ENCODE results near the gene PLD1.
A peak's percentile ranks its signal among the peaks of the same experiment; 100 is the strongest.
"Not testable (repeated sequence)": the region's sequence is repeated elsewhere in the genome, so short reads cannot be mapped to it uniquely, and the experiment has no call there.

PLD1 gene, protein sequence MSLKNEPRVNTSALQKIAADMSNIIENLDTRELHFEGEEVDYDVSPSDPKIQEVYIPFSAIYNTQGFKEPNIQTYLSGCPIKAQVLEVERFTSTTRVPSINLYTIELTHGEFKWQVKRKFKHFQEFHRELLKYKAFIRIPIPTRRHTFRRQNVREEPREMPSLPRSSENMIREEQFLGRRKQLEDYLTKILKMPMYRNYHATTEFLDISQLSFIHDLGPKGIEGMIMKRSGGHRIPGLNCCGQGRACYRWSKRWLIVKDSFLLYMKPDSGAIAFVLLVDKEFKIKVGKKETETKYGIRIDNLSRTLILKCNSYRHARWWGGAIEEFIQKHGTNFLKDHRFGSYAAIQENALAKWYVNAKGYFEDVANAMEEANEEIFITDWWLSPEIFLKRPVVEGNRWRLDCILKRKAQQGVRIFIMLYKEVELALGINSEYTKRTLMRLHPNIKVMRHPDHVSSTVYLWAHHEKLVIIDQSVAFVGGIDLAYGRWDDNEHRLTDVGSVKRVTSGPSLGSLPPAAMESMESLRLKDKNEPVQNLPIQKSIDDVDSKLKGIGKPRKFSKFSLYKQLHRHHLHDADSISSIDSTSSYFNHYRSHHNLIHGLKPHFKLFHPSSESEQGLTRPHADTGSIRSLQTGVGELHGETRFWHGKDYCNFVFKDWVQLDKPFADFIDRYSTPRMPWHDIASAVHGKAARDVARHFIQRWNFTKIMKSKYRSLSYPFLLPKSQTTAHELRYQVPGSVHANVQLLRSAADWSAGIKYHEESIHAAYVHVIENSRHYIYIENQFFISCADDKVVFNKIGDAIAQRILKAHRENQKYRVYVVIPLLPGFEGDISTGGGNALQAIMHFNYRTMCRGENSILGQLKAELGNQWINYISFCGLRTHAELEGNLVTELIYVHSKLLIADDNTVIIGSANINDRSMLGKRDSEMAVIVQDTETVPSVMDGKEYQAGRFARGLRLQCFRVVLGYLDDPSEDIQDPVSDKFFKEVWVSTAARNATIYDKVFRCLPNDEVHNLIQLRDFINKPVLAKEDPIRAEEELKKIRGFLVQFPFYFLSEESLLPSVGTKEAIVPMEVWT

DNA sequence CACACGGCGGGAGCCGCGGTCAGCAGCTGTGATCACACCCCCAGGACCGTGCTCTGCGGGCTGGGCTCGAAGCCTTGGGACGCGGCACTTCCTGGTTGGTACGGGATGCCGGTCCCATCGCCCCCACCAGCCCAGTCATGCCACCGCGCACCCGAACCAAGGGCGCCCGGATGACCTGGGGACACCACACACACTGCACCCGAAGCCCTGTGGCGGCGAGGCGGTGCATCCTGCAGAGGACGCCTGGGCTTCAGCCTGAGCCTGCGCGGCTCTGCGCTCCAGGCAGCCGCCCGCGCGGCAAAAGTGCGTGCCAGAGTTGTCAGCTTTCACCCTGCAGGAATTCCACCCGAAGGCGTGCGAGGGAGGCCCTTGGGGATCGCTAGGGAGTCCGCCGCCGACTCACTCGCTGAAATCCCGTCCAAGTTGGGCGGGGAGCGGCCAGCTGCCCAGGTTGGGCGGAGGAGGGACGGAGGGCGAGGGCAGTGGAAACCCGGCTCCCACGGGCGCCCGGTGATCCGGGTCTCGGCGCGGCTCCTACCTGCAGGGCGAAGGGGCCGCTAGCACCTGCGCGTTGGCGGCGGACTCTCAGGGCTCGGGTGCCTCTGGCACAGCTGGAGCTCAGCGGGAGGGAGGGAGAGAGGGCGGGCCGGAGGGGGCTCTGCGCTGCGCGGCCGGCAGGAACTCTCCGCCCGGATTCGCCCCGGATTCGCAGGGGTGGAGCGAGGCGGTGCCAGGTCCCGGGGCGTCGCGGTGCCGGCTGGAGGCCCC, at the start of gene PLD1:
Gene PLD1 (minus strand): TSS at position 623 of the 768 bp plus-strand sequence. CDS start 72,432 bp downstream, outside the sequence.
- peak; percentile 87 for DNase-seq

- DNase-seq = not testable (repeated sequence)
Measured at GRCh38 chr3:171858770-171859169, 48.5 kb upstream of the PLD1 start.

DNA sequence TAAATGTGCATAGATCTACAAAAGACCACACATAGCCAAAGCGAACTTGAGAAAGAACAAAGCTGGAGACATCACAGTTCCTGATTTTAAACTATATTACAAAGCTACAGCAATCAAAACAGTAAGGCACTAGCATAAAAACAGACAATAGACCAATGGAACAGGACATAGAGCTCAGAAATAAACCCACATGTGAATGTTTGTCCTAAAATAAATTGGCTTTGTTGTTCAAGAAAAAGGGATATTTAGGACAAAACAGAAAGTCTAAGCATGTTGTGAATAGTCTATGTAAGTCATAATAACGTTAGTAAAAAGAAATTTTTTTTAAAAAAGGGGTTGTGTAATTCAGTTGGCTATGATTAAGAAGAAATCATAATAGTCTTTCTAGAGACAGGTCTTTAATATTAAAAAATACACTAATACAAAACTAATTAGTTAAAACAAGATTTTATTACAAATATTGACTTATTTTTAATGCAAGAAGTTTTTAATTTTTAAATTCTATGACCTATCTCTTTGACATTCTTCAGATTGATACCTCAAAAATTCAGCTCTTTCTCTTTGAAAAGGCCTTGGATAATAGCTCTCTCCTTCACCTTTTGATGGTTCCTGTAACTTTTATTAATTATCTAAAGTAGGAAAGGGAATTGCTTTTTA, 44.5 kb upstream of the PLD1 start:
- no peak for DNase-seq

GRCh38 chr3:171851660-171852058, 41.4 kb upstream of the PLD1 start:
- no peak for DNase-seq

DNA sequence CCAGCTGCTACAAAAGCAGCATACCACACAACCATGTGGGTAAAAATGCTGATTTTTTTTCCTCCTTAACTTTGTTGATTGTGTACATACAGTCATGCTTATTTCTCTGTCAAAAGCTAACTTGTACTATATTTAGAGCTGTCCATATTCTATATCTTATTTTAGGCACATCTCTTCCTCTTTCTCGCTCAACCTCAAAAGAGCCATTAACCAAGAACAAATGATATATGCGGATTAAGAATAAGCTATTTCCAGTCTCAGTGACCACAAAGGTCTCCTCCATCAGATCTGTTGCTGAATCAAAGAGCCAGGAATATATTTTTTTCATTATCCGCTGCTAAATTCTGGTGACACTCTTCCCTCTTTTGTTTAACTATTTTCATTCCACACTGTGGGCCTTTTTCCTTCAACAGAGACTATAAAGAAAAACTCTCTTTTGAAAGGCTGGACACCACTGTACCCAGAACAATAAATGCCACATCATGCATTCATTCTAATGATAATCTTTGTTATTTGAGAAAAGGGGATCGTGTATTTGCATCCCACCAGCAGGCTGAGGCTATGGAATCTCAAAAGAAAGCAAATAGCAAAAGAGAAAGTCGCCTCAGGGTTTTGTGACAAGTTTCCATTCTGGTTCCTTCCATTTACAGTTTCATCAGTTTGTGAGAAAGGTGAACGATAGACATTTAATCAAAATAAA, 40.8 kb upstream of the PLD1 start:
- DNase-seq = no peak

DNA sequence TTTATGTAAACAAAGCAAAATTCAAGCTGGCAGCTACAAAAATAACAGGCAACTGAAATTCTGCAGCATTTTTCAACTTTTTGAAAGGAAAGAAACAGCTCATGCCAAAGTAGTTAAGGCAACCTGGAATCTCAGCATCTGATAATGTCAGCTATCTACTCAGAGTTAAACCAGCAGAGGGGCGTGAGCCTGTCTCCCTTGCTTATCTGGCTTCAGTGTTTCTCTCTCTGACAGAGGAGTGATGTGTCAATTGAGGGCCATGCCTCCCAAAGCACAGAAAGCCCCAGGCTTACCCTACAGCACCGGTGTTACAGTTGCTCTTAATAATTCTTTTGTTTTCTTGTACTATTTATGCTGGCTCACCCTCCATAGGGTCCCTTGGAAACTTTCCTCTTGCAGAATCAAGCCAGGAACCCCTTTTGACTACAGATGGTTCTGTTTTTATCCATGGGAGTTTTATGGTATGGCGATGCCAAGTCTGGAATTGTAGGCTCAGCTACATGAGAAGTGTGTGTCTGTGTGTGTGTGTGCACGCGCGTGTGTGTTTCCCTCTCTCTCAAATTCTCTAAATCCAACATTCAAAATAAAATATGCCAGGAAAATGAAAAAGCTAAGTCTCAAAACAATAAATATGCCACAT, 40.2 kb upstream of the PLD1 start:
- no peak for DNase-seq

GRCh38 chr3:171849617-171850319, 39.5 kb upstream of the PLD1 start:
- DNase-seq = no peak

DNA sequence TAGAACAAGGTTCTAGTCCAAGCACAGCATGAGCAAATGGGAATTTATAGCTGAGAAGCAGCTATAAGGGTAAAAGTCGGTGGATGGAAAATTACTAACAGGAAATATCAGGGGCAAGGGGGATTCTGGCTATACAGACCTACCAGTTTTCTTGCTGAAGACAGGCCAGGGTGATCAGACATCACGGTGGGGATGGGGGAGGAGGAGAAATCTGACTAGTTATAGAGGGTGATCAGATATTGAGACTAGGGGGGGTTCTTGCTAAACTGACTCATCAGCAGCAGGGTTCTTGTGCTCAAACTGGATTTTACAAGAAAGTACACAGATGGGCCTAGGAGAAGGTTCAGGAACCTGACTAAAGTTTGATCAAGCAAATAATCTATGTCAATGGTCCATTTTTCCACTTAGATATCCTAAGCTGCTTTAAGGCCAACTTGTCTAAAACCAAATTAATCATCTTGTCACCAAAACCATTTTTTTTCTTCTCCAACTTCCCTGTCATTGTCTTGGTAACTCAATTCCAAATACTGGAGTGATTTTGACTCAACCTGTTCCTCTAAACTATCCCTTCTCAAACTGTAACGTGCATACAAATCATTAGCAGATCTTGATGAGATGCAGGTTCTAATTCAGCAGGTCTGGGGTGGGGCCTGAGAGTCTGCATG, 37.4 kb upstream of the PLD1 start:
- DNase-seq = no peak

GRCh38 chr3:171847133-171847532, 36.9 kb upstream of the PLD1 start:
- DNase-seq = no peak

- DNase-seq = no peak
Measured at GRCh38 chr3:171846597-171846996, 36.3 kb upstream of the PLD1 start.

GRCh38 chr3:171845481-171846284, 35.4 kb upstream of the PLD1 start:
- DNase-seq = no peak

DNA sequence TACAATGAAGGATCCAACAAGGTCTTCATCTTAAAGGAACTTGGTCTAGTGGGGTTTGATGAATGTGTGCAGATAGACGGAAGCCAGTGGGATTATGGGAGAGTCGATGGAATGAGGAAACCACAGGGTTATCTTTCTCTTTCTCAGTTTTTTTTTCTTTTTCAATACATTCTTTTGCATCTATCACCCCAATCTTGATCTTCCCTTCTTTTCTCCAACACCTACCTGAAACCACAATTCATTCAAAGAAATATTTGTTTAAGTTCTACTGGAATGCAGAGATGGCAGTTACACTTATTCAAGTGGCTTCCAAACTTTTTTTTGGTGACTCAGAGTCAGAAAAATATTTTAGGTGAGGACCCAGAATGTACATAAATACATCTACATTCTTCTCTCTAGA, 34.6 kb upstream of the PLD1 start:
- no peak for DNase-seq

DNA sequence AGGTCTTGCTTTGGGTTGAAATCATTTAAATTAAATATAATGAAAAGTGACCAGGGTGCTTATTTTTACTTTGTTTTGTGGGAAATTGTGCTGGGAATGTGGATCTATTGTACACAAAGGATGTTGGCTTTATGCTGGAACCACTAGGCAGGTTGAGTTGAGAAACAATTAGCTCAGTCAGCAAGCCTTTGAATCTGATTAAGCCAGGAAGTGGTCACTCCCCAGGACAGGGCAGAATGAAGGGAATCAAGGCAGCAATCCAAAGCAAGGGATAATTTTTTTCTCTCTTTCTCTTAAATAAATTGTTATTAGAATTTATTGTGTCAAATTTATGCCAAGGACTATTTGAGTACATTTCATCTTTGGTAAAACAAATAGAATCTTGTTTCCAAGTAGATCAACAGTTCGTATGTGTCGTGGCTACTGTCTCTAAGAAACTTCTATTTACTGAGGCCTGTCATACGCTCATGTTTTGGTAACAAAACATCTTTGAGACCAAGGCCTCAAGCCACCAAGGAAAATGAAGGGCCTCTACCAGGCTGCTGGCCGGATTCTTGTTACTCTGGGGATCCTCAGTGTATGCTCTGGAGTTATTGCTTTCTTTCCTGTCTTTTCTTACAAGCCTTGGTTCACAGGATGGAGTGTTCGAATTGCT, 32.7 kb upstream of the PLD1 start, which contains the start of gene TMEM212:
Gene TMEM212 (plus strand): TSS at position 486 of the 655 bp plus-strand sequence. CDS start 35 bp downstream, at position 521.
- no peak for DNase-seq

- no peak for DNase-seq
Measured at GRCh38 chr3:171841620-171842000, 31.3 kb upstream of the PLD1 start.

DNA sequence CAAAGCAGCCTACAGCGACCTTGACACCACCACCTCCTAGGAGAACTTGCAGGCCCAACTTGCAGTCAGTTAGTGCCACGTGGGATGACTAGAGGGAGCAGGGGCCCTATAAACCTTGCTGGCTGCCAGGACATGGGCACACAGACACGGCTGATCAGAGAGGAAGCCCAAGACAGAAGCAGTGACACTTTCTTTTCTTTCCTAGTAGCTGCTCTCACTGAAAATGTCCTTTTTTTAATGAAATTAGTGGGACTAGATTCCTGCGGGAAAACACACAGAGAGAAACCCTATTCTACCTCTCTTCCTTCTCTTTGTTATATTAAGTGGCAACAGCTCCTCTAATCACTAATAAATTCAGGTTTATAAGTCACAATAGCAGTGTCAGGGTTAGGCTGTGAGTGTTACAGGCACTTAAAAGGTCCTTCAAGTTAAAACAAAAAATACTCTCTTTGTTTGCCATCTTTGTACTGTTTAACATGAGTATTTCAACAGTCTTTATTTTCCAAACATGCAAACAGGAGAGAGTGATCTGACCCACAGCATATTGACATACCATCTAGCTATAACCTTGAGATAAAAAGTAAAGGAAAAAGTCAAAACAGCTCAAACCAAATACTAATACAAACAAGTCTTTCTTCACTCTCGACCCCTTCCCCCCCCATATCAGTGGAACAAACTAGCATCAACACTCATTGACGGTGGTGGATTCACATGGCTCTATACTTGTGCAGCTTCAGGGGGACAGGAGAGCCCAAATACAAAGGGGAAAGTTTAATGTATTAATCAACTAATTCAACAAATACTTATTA, 30.7 kb upstream of the PLD1 start:
- no peak for DNase-seq

DNA sequence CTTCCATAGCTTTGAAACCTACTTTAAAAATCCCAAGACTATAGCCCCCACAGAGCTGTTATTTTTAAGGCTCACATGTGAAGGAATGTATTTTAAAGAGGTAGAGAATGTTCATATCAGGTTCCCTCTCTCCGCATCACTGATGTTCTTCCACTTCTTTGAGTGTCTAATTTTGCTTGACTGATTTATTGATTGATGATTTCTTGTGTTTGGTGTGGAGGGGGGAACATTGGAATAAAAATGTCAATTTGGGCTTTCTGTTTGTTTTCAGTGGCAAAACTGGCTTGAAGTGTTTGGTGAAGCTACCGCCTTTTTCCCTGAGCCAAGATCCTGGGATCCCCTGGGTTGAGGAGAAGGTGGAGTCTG, 30.1 kb upstream of the PLD1 start:
- DNase-seq = no peak

DNA sequence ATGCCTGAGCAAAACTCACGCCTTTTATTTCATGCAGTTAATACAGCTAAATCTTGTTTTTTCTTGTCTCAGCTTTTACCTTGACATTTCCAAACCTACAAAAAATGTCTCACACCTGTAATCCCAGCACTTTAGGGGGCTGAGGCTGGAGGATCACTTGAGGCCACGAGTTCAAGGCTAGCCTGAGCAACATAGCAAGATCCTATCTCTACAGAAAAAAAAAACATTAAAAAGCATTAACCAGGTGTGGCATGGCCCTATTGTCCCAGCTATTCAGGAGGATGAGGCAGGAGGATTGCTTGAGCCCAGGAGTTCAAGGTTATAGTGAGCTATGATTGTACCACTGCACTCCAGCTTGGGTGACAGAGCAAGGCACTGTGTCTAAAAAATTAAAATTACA, 29.0 kb upstream of the PLD1 start:
- no peak for DNase-seq
